ENCODE results near the gene LEPROT.
"Not testable (repeated sequence)": the region's sequence is repeated elsewhere in the genome, so short reads cannot be mapped to it uniquely, and the experiment has no call there.

Gene LEPROT

GRCh38 chr1:65445837-65446236 is 25.4 kb downstream of the LEPROT start:
- in situ Hi-C loops (cut with HindIII; ENCODE audit: low sequenced_read_pairs), result no loop called here
- no peak for DNase-seq (ENCODE audit: low read depth, low spot score)
- no peak for TF ChIP-seq CTCF (IDR thresholded peaks at IDR 0.05; ENCODE audit: low read depth, low read length)
- H3K4me3 ChIP-seq (ENCODE audit: low read depth, low read length), result no peak overlapping the region

GRCh38 chr1:65449214-65449823 is 28.9 kb downstream of the LEPROT start:
- DNase-seq (ENCODE audit: low read depth, low spot score), result no peak
- in situ Hi-C loops (cut with HindIII; ENCODE audit: low sequenced_read_pairs), result no loop called here
- peak; percentile 23 for TF ChIP-seq CTCF (IDR thresholded peaks at IDR 0.05; ENCODE audit: low read depth, low read length)

GRCh38 chr1:65455678-65456077 is 35.2 kb downstream of the LEPROT start:
- DNase-seq (ENCODE audit: low read depth, low spot score); in situ Hi-C loops (cut with HindIII; ENCODE audit: low sequenced_read_pairs); H3K4me3 ChIP-seq (ENCODE audit: low read depth, low read length): not testable (repeated sequence)

More at GRCh38 chr1:65449214-65449823, 28.9 kb downstream of the LEPROT start:
- no peak overlapping the region for H3K4me3 ChIP-seq (ENCODE audit: low read depth, low read length)

GRCh38 chr1:65456481-65456880 is 36.0 kb downstream of the LEPROT start:
- no peak overlapping the region for H3K4me3 ChIP-seq (ENCODE audit: low read depth, low read length)
- no peak for DNase-seq (ENCODE audit: low read depth, low spot score)
- no peak for TF ChIP-seq CTCF (IDR thresholded peaks at IDR 0.05; ENCODE audit: low read depth, low read length)
- in situ Hi-C loops (cut with HindIII; ENCODE audit: low sequenced_read_pairs), result no loop called here

- DNase-seq (ENCODE audit: low read depth, low spot score), result no peak
- TF ChIP-seq CTCF (IDR thresholded peaks at IDR 0.05; ENCODE audit: low read depth, low read length), result no peak
- in situ Hi-C loops (cut with HindIII; ENCODE audit: low sequenced_read_pairs), result no loop called here
- H3K4me3 ChIP-seq (ENCODE audit: low read depth, low read length), result no peak overlapping the region
These were observed 37.4 kb downstream of the LEPROT start for GRCh38 chr1:65457868-65458267.

- peak; percentile 24 for DNase-seq (ENCODE audit: low read depth, low spot score)
- H3K4me3 ChIP-seq (ENCODE audit: low read depth, low read length), result no peak overlapping the region
- no peak for TF ChIP-seq CTCF (IDR thresholded peaks at IDR 0.05; ENCODE audit: low read depth, low read length)
- in situ Hi-C loops (cut with HindIII; ENCODE audit: low sequenced_read_pairs), result no loop called here
These were observed 38.4 kb downstream of the LEPROT start for GRCh38 chr1:65458730-65459396.

GRCh38 chr1:65459397-65459768 is 38.9 kb downstream of the LEPROT start:
- TF ChIP-seq CTCF (IDR thresholded peaks at IDR 0.05; ENCODE audit: low read depth, low read length), result peak; percentile 61
- in situ Hi-C loops (cut with HindIII; ENCODE audit: low sequenced_read_pairs), result no loop called here
- no peak overlapping the region for H3K4me3 ChIP-seq (ENCODE audit: low read depth, low read length)
- peak; percentile 39 for DNase-seq (ENCODE audit: low read depth, low spot score)

GRCh38 chr1:65465837-65466236 is 45.4 kb downstream of the LEPROT start:
- in situ Hi-C loops (cut with HindIII; ENCODE audit: low sequenced_read_pairs); DNase-seq (ENCODE audit: low read depth, low spot score): not testable (repeated sequence)

More at GRCh38 chr1:65465837-65466236, 45.4 kb downstream of the LEPROT start:
- H3K4me3 ChIP-seq (ENCODE audit: low read depth, low read length), result not testable (repeated sequence)

Data from astrocyte of the spinal cord (primary cell).